Activated CD4-positive, alpha-beta T cell treated with anti-CD3 and anti-CD28 coated beads, Interleukin-2, amount 50 U/mL, for 16 hours (primary cell): ENCODE measurements around the gene RALGAPA1.
"Not testable (repeated sequence)": the region's sequence is repeated elsewhere in the genome, so short reads cannot be mapped to it uniquely, and the experiment has no call there.

ENCODE experiments used
- DNase-seq: peaks from one replicate; pipeline ENCODE4 v3.0.0-alpha.2; 2020

RALGAPA1 gene

DNA sequence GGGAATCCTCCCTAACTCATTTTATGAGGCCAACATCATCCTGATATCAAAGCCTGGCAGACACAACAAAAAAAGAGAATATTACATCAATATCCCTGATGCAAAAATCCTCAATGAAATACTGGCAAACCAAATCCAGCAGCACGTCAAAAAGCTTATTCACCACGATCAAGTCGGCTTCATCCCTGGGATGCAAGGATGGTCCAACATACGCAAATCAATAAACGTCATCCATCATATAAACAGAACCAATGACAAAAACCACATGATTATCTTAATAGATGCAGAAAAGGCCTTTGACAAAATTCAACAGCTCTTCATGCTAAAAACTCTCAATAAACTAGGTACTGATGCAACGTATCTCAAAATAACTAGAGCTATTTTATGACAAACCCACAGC lies 189.1 kb downstream of the RALGAPA1 start:
- DNase-seq, result not testable (repeated sequence)

DNA sequence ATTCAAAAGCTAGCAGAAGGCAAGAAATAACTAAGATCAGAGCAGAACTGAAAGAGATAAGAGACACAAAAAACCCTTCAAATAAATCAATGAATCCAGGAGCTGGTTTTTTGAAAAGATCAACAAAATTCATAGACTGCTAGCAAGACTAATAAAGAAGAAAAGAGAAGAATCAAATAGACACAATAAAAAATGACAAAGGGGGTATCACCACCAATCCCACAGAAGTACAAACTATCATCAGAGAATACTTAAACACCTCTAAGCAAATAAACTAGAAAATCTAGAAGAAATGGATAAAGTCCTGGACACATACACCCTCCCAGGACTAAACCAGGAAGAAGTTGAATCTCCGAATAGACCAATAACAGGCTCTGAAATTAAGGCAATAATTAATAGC lies 189.6 kb downstream of the RALGAPA1 start:
- not testable (repeated sequence) for DNase-seq

DNA sequence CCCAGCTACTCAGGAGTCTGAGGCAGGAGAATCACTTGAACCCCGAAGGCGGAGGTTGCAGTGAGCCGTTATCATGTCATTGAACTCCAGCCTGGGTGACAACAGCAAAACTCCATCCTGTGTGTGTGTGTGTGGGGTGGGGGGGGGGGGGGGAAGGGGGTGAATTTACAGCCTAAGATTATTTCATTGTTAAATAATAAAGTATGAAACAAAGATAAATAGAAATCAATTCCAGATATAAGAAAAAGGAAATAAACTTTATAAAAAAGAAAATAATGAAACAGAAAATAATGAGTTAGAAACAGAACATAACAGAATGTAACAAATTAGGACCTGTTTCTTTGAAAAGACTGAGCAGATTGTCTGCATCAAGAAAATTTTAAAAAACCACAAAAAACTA lies 191.6 kb downstream of the RALGAPA1 start:
- DNase-seq, result no peak

DNA sequence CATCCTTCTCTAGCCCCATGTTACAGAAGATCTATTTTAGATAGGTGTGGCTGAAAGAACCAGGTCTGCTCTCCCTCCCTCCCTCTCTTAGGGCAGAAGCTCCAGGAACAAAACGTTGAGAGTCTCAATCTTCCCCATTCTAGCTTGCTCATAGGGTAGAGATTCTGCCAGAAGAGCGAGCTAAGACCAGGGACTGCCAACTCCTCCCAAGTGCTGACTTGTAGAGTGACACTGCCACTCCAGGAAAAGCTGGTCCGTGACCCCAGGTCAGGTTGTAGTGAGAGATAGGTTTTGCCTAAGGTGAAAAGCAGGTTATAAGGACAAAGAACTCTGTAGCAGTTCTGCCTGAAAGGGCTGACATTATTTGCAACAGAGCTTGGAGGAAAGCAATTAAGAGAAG lies 201.7 kb downstream of the RALGAPA1 start:
- no peak for DNase-seq

DNA sequence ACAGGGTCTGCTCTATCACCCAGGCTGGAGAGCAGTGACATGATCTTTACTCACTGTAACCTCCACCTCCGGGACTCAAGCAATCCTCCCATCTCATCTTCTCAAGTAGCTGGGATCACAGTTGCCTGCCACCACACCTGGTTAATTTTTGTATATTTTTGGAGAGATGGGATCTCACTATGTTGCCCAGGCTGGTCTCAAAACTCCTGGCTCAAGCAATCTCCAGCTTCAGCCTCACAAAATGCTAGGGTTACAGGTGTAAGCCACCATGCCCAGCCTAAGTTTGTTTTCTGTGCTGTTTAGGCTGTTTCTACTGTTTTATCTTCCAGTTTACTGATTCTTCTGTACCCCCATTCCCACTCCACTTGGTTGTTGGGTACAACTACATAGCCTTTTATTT lies 208.8 kb downstream of the RALGAPA1 start:
- DNase-seq, result no peak

DNA sequence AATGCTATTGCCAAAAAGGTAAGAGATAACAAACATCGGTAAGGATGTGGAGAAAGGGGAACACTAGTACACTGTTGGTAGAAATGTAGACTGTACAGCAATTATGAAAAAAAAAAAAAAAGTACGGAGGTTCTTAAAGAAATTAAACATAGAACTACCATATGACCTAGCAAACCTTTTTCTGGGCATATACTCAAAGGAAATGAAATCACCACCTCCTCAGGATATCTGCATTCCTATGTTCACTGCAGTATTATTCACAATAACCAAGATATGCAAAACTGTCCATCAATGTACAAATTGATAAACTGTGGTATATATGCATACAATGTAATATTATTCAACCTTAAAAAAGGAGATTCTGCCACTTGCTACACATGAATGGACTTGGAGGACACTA lies 214.5 kb downstream of the RALGAPA1 start:
- DNase-seq, result no peak

DNA sequence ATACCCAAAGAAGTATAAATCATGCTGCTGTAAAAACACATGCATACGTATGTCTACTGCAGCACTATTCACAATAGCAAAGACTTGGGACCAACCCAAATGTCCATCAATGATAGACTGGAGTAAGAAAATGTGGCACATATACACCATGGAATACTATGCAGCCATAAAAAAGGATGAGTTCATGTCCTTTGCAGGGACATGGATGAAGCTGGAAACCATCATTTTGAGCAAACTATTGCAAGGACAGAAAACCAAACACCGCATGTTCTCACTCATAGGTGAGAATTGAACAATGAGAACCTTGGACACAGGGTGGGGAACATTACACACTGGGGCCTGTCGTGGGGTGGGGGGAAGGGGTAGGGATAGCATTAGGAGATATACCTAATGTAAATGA lies 221.7 kb downstream of the RALGAPA1 start:
- DNase-seq, result not testable (repeated sequence)

DNA sequence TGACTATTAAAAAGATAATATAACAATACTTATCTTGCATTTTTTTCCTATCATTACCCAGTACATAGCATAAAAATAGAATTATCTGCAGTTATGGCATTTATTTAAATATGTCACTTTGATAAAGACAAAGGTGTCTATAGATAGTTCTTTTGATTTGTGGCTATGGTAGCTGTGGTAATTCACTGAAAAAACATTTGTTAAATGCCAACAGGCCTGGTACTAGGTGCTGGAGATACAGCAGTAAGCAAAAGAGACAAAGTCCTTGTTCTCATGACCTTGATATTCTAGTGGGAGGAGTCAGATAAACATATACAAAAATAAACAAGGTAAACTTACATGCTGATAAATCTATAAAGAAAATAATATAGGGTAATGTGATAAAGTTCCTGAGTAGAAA lies 230.5 kb downstream of the RALGAPA1 start:
- no peak for DNase-seq

DNA sequence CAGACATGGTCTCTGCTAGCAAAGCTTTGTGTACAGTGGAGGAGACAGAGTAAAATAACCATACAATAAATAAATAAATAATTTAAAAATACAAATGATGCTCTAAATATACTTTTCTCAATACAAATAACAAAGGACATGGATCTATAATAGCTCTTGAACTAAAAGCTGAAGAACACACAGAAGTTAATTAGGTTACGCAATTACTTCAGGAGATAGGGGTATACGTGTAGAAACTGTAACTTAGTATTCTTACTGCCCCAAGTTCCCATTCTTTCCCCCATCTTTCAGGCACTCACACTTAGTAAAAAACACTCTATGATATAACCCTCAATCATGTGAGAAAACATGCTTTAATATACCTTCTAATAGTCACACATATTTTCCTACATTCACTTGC lies 231.0 kb downstream of the RALGAPA1 start:
- DNase-seq, result no peak

DNA sequence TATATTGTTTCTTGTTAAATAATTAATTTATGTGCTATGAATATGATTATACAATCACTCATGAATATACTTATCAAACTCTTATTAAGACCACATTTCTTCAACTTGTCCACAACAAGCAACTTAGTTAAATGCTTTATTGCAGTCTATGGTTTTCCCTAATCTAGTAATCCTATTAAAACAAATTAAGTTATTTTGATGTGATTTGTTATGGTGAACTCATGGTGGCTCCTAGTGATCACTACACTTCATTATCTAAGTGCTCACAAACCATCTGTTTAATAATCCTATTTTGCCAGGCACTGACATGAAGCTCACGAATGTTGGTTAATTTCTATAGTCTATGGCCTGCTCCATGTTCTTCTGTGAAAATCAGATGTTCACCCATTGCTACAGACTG lies 232.2 kb downstream of the RALGAPA1 start:
- no peak for DNase-seq

DNA sequence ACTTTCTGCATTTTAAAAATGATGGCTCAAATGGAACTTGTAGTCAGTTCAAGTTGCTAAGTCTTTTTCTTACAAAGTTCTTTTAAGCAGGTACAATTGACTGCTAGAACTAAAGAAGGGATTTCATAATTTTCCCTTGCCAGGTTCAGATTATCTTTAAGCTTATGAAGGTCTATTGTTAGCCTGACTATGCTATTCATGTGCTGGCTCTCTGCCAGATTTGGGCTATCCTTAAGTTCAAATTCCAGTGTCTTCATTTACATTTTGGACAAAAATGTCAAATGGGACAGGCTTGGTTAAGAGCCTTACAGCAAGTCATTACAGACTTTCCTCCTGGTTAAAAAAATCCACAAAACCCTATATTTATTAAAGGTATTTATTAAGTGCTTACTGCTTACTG lies 232.8 kb downstream of the RALGAPA1 start:
- DNase-seq, result no peak

DNA sequence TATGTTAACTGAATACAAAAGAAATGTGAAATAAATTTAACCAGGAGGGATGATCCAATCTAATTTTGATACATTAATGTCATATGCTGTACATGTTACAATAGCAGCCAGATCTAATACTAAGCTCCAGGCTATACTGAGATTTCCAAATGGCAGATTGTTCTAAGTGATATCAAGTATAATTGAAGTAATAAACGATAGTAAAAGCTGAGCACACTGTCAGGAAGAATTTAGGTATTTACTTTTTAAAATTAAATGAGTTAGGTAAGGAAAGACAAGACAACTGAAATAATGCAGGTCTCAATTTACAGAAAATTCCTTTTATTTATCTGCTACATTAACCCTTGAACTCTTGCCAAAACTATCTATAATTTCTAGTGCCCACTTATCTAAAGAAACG lies 235.2 kb downstream of the RALGAPA1 start:
- no peak for DNase-seq

DNA sequence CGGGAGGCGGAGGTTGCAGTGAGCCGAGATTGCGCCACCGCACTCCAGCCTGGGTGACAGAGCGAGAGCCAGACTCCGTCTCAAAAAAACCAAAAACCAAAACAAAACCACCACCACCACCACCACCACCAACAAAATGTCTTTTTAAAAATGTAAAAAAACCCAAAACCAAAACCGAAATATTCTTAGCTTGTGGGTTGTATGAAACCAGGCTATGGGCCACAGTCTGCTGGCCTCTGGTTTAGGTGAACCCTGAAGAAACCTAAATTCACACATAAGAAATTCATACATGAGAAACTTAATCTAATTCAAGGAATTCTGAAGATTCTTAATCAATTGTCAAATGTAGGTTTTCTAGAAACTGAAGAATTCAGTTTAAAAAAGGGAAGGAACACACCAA lies 237.5 kb downstream of the RALGAPA1 start:
- DNase-seq, result no peak

DNA sequence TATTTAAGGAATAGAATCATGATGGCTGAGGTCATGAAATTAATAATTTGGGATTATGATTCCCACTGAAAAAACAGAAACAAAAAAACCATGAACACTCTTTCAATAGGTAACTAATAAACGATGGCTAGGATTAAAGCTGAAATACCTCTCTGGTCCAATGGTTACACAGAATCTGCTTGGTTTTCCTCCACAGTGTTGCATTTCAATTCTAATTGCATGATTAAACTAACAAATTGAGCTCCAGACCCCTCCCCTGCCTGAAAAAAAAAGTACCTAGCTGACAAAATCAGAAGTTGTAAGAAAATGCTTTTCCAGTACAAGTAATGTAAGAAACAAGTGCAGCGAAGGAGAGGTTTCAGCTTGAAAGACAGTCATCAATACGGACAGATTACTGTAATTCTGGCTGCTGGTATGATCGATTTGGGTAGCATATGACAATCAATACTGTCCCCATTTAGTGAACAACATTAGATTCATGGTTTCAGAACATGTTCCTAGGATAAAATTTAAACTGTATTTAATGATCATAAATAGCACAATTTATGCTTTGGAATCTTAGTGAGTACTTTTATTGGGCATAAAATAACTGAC lies 243.1 kb downstream of the RALGAPA1 start:
- no peak for DNase-seq

DNA sequence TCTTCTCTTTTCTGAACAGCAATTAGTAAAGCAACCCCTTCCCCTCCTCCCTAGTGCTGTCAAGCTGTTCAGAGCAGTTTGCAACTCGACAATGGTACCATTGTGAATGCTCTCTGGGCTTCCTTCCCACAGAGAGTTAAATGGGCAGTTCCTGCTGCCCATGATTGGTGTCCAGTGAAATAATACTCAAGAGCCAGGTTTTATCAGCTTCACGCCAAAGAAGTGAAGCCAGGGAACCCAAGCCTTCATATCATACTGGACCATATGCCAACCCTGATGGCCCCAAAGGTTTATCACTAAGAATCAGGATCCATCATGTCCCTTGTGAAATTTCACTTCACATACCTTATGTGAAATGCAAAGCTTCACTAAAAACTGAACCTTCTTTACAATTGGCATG lies 250.4 kb downstream of the RALGAPA1 start:
- DNase-seq, result no peak

DNA sequence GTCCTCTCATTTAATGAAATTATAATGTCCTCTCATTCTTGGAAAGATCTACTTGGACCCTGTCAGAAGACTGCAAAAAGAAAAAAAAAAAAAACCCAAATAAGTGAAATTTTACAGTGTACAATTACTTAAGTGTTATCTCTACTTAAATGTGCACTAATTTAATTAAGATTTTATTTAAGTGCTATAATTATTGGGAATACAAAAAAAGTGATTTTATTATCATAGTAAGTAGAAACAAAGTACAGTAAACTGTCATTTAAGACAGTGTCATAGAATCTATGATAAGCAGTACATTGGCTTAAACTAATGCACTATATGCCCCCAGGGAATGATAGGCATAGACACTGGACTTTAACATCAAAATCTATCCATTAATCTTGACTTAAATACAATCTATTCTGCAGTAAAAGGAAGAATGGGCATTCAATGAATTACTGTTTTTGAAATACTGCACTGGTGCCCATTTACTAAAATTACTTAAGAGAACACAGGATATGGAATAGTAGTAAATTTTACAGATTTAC lies 251.8 kb downstream of the RALGAPA1 start:
- DNase-seq, result no peak

DNA sequence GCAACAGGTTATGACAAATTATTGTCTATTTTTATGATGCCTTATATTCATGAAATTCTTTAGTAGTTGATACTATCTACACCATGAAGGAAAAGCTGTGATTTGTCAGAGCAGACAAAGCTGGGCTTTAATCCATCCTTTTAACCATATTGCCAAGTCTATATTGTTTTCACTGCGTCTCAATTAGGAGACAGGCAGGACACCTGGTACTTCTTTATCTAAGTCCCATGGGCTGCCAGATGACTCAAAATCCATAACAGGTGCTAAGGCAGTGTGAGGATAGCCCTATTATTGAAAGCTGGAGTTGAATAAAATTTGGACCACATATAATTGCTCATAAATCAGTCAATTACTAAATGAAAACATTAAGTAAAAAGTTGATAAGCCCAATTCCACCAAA lies 252.5 kb downstream of the RALGAPA1 start:
- DNase-seq, result no peak

DNA sequence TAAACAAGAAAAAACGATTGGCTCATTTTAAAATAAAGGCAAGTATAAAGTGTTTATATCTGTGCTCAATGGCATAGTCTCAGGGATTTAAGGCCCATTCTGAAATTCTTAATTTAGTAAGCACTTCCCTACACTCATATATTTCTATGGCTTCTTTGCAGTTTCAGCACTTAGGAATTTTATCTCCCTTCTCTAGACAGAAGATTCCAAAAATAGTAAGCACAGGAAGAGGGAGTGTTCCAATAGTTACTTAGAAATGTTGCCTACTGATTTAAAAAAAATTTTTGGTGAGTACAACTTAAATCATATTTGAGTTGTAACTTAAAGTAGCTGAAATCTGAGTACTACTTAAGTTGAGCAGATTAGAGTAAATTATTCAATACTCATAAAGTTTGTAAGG lies 255.3 kb downstream of the RALGAPA1 start:
- no peak for DNase-seq

DNA sequence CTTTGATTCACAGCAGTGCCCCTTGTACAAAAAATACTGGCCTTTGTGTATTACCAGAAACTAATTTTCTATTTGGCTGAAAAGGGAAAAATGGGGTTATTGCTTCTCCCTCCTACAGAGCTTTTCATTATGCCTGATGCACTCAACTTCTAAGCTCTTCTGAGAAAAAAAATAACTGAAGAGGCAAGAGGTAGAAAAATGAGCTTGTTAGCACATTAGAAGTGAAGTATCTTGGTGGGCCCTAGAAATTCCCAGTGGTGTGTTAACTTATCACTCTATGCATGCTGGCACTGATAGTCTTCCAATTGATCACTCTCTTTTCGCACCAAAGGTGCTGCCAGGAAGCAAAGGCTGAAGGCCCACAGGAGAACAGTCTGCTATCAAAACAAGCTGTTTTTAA lies 258.0 kb downstream of the RALGAPA1 start:
- no peak for DNase-seq

DNA sequence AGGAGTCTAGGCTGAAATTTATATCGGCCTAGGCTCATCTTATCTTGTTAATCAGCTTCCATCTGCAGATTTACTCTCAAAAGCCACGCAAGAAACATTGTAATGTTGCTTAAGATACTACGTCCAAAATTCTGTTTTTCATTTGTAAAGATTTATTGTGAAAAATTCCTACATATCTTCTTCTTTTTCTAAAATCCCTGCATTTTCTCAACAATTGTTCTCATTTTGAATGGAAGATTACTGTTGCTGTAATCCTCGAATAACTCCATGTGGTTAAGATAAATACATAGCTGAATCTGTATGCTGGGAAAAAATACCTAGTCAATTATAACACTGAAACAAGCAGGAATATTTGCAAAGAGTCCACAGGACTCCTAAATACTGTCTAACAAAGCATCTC lies 259.5 kb downstream of the RALGAPA1 start:
- no peak for DNase-seq

DNA sequence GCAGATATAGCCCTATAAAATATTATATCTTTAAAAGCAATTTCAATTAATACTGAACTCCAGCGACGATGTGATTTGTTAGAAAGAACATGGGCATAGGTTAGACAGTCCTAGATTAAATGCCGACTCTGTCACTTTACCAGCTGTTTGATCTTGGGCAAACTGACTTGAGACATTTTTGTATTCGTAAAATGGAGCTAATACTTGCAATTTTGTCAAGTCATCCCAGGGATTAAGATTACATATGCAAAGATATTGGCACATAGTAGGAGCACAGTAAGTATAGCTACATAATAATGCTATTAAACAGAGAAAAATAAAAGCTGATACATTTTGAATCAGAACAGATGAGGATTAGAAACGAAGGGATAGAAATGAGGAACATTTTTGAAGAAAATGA lies 266.1 kb downstream of the RALGAPA1 start:
- DNase-seq, result no peak

DNA sequence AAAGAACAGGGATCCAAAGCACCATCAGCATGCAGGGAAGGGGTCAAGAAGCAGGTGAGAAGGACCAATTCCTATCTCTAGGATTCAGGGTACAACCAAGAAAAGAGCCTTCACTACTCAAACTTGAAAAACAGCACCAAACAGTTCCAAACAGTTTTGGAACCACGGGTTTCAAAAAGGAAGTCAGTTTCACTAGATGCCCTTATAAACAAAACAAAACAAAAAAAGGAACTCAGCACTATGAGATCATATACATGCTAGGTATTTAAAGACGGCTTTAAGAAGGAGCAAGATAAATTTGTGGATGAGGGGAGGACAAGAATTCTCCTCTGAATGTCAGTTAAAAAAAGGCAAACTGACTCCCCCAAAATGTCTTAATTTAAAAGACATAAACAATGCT lies 269.1 kb downstream of the RALGAPA1 start:
- DNase-seq, result no peak

DNA sequence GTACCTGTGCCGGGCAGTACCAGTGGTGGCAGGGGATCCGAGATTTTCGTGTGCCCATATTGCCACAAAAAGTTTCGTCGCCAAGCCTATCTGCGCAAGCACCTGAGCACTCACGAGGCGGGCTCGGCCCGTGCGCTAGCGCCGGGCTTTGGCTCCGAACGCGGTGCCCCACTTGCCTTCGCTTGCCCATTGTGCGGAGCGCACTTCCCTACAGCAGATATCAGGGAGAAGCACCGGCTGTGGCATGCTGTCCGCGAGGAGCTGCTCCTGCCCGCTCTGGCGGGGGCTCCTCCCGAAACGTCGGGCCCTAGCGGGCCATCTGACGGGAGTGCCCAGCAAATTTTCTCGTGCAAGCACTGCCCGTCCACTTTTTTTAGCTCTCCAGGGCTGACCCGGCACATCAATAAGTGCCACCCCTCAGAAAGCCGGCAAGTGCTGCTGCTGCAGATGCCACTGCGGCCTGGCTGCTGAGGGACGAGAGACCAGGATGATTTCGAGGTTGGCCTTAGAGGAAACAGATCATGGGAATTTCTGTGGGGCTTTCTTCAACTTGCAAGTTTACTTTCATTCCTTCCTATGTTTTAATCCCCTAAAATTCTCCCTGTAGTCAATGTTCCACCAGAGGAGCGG lies 273.5 kb downstream of the RALGAPA1 start:
- DNase-seq, result no peak

DNA sequence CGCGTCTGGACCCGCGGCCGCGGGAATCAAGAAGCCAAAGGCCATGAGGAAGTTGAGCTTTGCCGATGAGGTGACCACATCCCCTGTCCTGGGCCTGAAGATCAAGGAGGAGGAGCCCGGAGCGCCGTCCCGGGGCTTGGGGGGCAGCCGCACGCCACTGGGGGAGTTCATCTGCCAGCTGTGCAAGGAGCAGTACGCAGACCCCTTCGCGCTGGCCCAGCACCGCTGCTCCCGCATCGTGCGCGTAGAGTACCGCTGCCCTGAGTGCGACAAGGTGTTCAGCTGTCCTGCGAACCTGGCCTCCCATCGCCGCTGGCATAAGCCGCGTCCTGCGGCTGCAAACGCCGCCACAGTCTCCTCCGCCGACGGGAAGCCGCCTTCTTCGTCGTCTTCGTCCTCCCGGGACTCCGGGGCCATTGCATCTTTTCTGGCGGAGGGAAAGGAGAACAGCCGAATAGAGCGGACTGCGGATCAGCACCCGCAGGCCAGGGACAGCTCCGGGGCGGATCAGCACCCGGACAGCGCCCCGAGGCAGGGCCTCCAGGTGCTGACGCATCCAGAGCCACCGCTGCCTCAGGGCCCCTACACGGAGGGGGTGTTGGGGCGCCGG lies 274.1 kb downstream of the RALGAPA1 start:
- DNase-seq, result peak; percentile 64
